ENCODE measurements around the gene FMO1. TPM values are rescaled to one million over a fixed set of nuclear protein-coding genes. Genes with fewer than 3 reads are reported as not detected.

The FMO1 gene
- total and polyA plus RNA-seq, 2 of the 8 experiments (the other 6 are each of a cell fraction or from before 2014, with no cell fraction given), result 0.11 TPM; not detected in 1

DNA sequence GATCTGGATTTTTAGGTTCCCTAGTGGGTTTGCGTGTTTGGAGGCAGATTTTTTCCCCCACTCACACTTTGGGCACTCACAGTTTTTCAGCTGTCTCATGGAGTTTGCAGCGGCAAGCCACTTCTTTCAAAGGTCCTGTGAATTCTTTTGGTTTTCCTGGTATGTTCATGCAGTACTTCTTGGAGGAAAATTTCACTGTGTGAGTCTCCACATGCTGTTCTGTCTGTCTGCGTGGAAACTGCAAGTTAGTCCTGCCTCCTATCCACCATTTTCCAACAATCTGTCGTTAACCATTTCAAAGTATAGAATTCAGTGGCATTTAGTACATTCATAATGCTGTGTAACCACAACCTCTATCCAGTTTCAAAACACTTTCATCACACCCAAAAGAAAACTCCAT, 793 bp upstream of the FMO1 start:
- no peak overlapping the region for H4K8ac ChIP-seq (ENCODE audit: extremely low read depth, insufficient read depth, low read length)
- no peak overlapping the region for H3K18ac ChIP-seq (ENCODE audit: extremely low read depth, low read length)
- POLR2A ChIA-PET (ENCODE audit: partially characterized antibody), result no interaction called here
- CTCF ChIA-PET (ENCODE audit: partially characterized antibody), result interaction anchor here (0.9 to 5.5 kb wide), 10 partner anchors 9 to 280 kb away, joined by 3 to 56 read pairs (median 11); partner anchors contain the start of gene FMO4
- H3K27ac ChIP-seq (ENCODE audit: low read depth, low read length), result no peak overlapping the region
- no peak overlapping the region for H2AFZ ChIP-seq (ENCODE audit: low read length)
- H2BK20ac ChIP-seq (ENCODE audit: low read length), result no peak overlapping the region
- H3K27me3 ChIP-seq (replicated peaks in 1 of 4; ENCODE audit: control insufficient read depth in 3 of 4, extremely low read depth in 1 of 4, insufficient read depth in 3 of 4, low read length in 3 of 4), result peaks cover 0 to 2% (median 0%) of the 10 kb centered on the region in 4 experiments; a peak in 3 of 7 replicates
- no peaks in the 10 kb centered on the region for H3K79me2 ChIP-seq (ENCODE audit: control insufficient read depth in 1 of 2, insufficient read depth in 2 of 2, low read length in 2 of 2)
- H3K4me1 ChIP-seq (replicated peaks in 1 of 4; ENCODE audit: control insufficient read depth in 3 of 4, insufficient read depth in 4 of 4, low read length in 3 of 4), result peaks cover 3 to 10% (median 8%) of the 10 kb centered on the region in 4 experiments
- H3K79me1 ChIP-seq (ENCODE audit: low read depth, low read length), result no peaks in the 10 kb centered on the region
- no peaks in the 10 kb centered on the region for H4K20me1 ChIP-seq (replicated peaks in 1 of 2; ENCODE audit: control insufficient read depth in 1 of 2, insufficient read depth in 2 of 2, low read length in 2 of 2)
- no peak overlapping the region for H3K9ac ChIP-seq (replicated peaks in 1 of 4; ENCODE audit: extremely low read depth in 1 of 4, low read depth in 3 of 4, low read length in 3 of 4)
- H2BK12ac ChIP-seq (ENCODE audit: low read depth, low read length), result no peak overlapping the region
- H2BK15ac ChIP-seq (ENCODE audit: low read length), result no peak overlapping the region; the same call in 1 of the 2 replicates
- H2BK5ac ChIP-seq (ENCODE audit: low read depth, low read length), result no peak overlapping the region
- H3K9me3 ChIP-seq (ENCODE audit: insufficient read depth in 2 of 2, low read depth in 1 of 2, low read length in 1 of 2), result no peaks in the 10 kb centered on the region
- H4K5ac ChIP-seq (ENCODE audit: insufficient read length, low read depth, low read length), result no peak overlapping the region
- no peak overlapping the region for H3K56ac ChIP-seq (replicated peaks; ENCODE audit: insufficient read length, low read depth, low read length)
- H4K91ac ChIP-seq (replicated peaks; ENCODE audit: insufficient read length, low read length), result no peak overlapping the region
- H3K4me2 ChIP-seq (ENCODE audit: insufficient read depth in 1 of 2, low read depth in 2 of 2, low read length in 2 of 2), result no peak overlapping the region
- H3K23me2 ChIP-seq (ENCODE audit: low read depth, low read length), result no peaks in the 10 kb centered on the region; the same call in 1 of the 2 replicates
- no peak overlapping the region for H3K14ac ChIP-seq (ENCODE audit: insufficient read length)
- H3K4me3 ChIP-seq (ENCODE audit: extremely low read depth in 1 of 4, insufficient read depth in 2 of 4, low read depth in 3 of 4, low read length in 4 of 4), result no peak overlapping the region
- DNase-seq (ENCODE audit: low read depth in 1 of 2, low spot score in 2 of 2) (no peak), FAIRE-seq (no peak)
- 92% methylated on average over 4 of the region's 4 CpGs; no CpG with 5 or more reads in 1 of the 2 experiments for WGBS, 2 experiments (ENCODE audit: extremely low coverage in 1 of 2, insufficient coverage in 1 of 2, insufficient read length in 1 of 2, insufficient replicate concordance in 2 of 2, low coverage in 1 of 2, low lambda C conversion rate in 2 of 2, missing lambda C conversion rate in 1 of 2)
- no peak overlapping the region for H3K23ac ChIP-seq (ENCODE audit: insufficient read length)
- no peak overlapping the region for H3K4ac ChIP-seq (replicated peaks; ENCODE audit: insufficient read length, low read depth, low read length)
- no peak overlapping the region for H2BK120ac ChIP-seq (replicated peaks; ENCODE audit: low read depth, low read length)
- no peaks in the 10 kb centered on the region for H3K36me3 ChIP-seq (ENCODE audit: control insufficient read depth in 2 of 4, insufficient read depth in 4 of 4, low read length in 3 of 4)
- no peak overlapping the region for H2AK5ac ChIP-seq (ENCODE audit: low read depth, low read length)
- TF ChIP-seq SAP30 (IDR thresholded peaks at IDR 0.05; ENCODE audit: insufficient read depth, insufficient replicate concordance, low read length), result no peak
- no peak for TF ChIP-seq ASH2L (IDR thresholded peaks at IDR 0.05; ENCODE audit: low read length)
- TF ChIP-seq BCL11A (IDR thresholded peaks at IDR 0.05; ENCODE audit: low read depth in 2 of 2, low read length in 2 of 2), result no peak
- no peak for TF ChIP-seq EZH2 (IDR thresholded peaks at IDR 0.05; ENCODE audit: low read depth, low read length, severe bottlenecking)

All from H1 (cell line).